Myocyte (in vitro differentiated cells): ENCODE data around the gene HAUS8. TPM values are rescaled to one million over a fixed set of nuclear protein-coding genes. Genes with fewer than 3 reads are reported as not detected.

Source experiments
- DNase-seq: peaks from one replicate; pipeline ENCODE4 v3.0.0-alpha.2; 2012; ENCODE audit warnings: low read depth
- total RNA-seq: library from RNA; depleted of rRNA; stranded (reverse); fragments of >200 nt; gene quantifications from 2 replicates; pipeline ENCODE4 v1.2.3, GENCODE V29; 2014

Gene HAUS8
- total RNA-seq, 1 donor from 2014 or later: 3.3 TPM

DNA sequence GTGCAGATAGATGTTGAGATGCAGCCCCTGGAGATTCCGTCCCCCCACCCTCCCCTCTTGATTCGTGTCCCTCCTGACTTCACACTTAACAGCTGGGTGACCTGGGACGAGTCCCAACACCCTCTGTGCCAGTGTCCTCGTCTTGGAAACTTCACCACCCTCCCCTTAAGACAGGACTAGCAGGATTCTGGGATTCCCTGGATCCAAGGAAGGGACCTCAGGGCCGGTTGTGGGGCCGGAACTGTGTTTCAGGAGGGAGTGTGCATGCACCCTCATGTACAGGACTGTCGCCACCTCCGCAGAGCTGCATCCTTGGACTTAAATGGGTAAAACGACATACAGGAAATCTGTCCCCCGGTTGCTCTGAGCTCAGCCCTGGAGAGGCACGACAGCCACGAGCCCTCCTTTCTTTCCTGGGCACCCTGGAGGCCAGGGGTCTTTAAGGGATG lies 1.3 kb upstream of the HAUS8 start:
- peak; percentile 23 for DNase-seq

DNA sequence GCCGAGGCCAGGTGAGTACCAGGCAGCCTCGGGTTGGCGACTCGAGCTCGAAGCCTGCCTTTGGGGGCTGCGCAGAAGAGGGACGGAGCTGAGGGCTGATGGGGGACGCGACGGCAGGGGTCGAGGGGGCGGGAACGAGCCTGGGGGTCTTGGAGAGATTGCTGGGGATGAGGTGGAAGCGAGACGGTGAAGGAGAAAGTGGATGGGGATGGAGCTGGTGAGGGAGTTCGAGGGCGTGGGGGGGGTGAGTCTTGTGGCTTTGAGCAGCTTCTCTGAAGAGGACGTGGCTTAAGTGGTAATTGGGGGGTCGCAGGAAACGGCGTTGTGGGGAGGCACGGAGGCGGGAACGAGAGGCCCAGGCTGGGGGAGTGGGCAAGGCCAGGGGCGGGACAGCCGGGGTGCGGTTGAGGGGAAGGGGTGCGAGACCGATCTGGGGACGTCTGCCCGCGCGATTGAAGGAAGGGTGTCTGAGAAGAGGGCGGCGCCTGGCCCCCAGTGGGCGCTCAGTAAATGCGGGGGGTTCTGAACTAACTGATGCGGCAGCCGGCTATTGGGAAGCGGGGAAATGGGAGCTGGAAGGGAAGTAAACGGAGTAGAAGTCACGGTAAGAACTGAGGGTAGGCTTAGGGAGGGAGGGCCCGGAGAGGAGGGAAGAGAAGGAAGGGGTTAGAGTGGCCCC lies 751 bp upstream of the HAUS8 start:
- peak; percentile 19 for DNase-seq

DNA sequence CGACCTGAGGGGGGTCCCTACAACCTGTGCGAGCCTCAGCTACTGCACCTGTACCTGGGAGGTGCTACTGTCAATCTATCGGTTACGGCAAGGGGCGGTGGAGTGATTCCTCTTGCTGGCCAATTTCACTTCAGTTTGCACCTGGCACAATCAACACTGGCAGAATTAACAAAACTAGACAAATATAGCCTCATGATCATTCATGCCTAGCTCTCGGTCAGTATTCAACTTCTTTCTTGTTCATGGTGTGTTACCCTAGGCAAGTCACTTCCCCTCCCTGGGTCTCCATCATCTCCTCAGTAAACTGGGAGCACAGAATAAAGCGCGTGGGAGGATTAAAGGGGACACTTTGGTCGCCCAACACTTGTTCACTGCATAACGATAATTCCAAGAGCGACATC lies 618 bp downstream of the HAUS8 start:
- DNase-seq: no peak

DNA sequence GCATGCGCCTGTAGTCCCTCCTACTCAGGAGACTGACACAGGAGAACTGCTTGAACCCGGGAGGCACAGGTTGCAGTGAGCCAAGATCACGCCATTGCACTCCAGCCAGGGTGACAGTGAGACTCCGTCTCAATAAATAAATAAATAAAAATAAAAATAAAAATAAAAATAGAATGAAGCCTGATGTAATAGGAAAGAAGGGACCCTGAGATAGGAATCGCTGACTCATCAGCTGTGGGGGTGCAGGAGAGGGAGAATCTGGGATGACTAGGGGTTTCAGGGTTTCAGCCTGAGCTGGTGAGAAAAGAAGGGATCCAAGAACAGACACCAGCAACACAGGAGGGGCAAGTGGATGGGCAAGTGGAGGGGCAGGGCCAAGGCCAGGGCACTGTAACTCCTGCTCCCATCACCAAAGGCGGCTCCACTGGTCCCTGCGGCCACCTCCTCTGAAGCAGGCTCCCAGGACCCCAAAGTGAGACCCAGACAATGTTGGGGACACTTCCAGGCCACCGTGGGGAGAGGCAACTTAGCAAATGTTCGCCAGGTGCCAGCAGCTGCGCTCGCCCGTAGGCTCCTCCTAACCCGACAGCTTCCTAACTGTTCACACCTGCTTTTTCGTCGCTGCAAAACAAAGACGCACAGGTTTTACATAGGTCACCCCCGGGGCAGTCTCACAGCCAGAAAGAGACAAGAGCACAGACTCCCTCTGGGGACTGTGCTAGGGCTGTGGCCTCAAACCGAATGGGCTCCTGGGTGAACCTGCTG lies 1.2 kb downstream of the HAUS8 start:
- DNase-seq: no peak

DNA sequence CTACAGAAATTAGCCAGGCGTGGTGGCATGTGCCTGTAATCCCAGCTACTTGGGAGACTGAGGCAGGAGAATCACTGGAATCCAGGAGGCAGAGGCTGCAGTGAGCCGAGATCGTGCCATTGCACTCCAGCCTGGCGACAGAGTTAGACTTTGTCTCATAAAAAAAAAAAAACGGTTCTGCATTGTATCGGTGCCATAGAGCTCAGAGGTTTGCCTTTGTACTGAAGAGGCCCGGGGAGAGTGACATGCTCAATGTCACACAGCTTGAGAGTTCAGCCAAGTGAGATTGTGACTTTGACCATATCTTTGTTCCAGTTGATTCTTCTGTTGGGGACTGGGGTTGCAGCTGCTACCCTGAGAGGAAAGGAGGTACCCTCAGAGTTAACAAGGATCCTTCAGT lies 4.3 kb downstream of the HAUS8 start:
- no peak for DNase-seq

DNA sequence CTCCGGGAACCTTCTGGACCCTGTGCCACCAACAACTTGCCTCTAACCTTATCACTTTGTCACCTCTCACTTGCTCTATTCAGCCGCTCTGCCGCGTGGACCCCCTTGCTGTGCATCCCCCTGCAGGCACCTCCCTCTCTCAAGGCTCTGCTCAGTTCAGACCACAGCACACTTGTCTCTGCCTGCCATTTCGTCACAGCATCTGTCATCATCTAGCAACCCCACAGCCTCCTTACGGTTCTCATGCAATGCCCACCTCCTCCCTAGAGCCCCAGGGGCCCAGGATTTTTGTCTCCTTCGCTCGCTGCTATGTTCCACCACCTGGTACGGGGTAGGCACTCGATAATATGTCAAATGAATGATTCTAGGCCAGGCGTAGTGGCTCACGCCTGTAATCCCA lies 4.8 kb downstream of the HAUS8 start:
- DNase-seq: no peak

DNA sequence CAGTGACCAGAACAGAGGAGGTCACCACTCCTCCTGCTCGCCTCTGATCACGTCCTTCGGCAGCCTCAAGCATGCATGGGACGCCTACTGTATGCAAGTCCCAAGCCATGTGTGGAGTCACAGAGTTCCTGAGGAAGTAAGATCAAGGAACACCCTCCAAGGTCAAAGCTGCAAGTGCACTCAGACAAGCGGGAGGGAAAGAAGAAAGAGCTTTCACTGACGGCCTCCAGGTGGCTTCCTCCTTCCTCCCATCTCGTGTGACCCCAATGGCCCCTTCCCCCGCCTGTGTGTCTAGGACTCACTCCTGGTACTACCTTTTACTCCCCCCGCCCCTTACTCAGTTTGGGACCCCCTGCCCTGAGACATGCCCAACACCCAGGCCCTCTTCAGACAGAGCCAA lies 6.1 kb downstream of the HAUS8 start:
- no peak for DNase-seq

DNA sequence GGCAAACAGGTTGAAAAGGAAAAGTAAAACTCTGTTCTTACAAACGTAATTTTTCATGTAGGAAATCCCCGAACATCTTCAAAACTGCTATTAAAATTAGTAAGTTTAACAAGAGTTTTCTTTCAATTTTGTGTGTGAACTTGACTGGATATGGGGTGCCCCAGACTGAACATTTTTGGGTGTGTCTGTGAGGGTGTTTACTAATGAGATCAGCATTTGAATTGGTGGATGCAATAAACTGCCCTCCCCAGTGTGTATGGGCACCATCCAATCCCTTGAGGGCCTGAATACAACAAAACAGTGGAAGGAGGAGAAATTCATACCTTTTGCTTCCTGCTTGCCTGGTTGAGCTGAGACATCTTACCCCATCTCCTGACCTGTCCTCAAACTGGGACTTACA lies 11.8 kb downstream of the HAUS8 start:
- no peak for DNase-seq

DNA sequence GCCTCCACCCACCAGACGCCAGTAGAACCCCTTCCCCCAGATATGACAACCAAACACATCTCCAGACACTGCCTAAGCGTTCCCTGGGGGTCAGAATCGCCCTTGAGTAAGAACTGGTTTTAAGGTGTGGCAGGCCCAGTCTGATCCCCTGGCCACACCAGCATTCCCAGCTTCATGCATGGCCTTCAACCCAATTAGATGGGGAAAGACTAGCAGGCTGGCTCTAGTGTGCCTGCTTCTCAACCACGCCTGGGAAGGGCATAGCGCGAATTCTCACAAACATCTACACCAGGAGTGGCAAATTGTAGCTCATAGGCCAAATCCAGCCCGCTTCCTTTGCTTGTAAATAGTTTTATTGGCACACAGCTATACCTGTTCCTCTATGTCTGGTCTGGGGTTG lies 13.6 kb downstream of the HAUS8 start:
- DNase-seq: no peak

DNA sequence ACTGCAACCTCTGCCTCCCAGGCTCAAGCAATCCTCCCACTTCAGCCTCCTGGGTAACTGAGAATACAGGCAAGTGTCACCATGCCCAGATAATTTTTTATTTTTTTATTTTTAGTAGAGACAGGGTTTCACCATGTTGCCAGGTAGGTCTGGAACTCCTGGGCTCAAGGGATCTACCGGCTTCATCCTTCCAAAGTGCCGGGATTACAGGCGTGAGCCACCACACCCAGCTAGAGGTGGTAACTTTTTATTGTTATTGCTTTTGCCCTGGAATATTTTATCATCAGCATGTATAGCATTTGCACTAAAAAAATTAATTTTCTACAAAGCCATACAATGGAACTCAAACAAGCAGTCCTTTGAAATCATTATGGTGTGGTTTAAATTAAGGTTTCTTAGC lies 14.0 kb downstream of the HAUS8 start:
- DNase-seq: no peak

DNA sequence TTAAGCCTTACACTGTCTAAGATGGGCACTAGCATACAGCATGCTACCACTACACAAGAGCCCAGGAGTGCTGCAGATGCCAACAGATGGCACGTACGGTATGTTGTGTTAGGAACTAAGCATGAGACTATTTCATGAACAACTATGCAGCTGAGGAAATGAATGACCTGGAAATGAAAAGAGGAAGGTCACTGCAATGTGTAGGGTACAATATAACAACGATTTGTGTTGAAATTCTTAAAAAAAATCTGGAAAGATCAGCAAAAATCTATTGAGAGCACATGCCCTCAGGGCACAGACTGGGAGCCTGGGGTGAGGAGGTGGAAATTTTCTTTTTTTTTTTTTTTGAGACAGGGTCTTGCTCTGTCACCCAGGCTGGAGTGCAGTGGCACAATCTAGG lies 14.4 kb downstream of the HAUS8 start:
- DNase-seq: no peak

DNA sequence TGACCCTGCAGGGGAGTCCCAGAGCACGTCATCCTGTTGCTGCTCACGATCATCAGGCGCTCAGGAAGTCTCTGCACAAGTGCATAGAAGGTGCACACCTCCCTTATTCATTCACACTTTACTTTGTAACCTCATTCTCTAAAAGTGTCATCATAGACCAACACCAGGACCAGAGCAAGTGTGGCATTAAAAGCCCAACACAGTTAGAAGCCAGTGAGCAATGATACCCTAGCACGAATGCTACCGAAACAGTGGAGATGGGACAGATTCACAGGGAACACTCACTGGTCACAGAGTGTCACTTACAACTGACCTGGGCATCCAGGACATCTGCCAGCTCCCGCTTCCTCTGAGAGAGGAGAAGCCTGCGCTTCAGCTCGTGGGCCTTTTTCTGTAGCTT lies 17.0 kb downstream of the HAUS8 start:
- peak; percentile 28 for DNase-seq

DNA sequence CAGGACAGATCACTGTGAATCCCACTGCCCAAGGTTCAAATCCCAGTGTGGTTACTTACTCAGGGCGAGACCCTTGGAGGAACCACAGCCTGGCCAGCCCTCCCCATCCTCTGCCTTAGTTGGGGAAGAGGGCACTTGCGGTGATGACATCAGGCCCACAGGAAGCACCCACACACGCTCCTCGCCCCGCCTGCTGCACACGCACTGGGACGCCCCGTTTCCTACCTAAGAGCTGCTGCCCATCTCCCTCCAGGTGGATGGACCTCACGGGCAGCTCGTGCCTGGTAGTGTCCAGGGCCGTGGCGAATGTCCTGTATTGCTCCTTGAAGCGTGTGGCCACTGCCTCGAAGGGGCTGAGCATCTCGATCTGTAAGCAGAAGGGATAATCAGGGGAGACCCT lies 19.6 kb downstream of the HAUS8 start:
- no peak for DNase-seq

DNA sequence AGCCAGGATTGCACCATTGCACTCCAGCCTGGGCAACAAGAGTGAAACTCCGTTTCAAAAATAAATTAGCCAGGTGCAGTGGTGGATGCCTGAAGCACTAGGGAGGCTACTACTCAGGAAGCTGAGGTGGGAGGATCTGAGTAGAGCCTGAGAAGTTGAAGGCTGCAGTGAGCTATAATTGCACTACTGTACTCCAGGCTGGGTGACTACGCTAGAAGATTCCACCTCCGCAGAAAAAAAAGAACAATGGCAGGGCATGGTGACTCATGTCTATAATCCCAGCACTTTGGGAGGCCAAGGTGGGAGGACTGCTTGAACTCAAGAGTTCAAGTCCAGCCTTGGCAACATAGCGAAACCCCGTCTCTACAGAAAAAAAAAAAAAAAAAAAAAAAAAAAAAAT lies 20.5 kb downstream of the HAUS8 start:
- no peak for DNase-seq

DNA sequence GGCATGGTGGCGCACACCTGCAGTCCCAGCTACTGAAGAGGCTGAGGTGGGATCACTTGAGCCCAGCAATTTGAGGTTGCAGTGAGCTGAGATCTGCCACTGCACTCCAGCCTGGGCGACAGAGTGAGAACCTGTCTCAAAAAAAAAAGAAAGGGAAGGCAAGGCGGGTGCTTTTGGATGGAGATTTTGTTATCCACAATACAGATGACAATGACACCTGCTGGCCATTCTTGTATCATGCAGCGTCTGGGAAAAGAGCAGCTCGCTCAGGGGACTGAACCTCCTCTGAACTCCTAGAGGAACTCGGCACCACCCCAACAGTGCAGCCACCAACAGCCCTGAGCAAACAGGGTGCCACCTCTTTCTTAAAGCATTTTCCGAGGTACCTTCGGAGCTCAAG lies 22.8 kb downstream of the HAUS8 start:
- peak; percentile 57 for DNase-seq

DNA sequence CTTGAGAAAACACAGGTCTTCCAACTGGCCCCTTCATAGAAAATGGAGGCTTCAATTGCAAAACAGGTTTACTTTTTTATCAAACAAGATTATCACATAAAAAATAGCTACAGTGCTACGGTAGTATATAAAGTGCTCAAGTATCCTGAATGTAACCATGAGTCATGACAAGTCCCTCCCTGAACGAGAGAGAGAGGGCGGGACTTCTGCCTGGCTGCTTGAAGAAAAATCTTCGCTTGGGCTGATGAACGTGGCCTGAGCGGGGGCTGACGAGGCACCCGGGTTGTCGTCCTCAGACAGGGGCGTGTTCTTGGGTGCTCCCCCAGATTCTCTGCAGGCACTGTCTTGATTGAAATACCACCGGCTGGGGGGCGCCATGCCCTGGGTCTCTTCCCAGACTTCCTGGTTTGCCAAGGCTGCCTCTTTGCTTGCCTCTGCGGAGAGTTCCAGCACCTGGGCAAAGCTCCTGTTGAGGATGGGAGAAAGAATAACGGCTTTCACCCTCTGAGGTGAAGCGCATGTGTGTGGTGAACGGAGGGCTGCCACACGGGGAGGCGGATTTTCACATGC lies 25.5 kb downstream of the HAUS8 start:
- peak; percentile 5 for DNase-seq

DNA sequence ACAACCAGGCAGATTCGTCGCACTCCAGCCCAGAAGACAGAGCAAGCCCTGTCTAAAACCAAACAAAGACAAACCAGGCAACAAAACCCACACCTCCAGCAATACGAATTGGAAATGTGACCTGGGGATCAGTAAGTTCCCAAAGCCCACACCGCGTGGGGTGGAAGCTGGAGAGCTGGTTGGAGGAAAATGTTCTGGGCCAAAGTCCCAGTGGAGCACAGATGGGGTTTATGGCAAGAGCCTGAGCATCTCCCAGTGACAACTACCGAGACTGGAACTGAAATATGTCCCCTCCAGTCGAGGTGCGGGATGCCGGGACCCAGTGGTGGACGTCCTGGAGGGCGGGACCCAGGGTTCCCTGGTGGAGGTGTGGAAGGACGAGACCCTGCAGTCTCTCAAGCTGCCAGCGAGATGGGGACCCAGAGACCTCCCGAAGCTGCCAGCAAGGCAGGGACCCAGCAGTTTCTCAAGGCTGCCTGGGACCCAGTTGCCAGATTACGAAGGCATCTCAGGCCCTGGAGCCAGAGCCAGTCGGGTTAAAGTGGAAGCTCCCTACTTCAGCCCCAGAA lies 26.3 kb downstream of the HAUS8 start:
- DNase-seq: no peak

DNA sequence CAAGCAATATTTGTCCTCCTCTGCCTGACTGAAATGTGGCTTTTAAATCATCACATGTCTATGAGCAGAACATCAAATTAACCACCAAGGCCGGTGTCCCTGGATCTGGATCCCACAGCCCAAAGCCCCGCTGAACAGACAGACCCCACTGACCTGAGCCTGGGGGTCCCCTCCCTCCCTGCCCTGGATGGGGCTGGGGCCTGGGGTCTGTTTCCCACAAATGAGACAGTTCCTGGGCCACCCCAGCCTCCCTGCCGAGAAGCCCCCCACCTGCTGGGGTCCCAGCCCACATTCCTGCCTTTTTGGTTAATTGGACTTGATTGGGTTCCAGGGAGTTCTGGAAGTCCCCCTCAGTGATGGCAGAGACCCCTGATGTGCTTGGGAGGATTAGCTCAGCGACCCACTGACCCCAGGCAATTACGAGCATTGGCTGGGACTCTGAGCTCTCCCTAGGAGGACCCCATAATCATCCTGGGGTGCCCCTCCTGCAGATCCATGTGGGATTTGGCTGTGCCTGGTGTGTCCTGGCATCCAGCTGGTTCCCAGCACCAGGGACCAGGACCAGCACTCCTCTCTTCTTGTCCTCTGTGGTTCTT lies 29.2 kb downstream of the HAUS8 start:
- no peak for DNase-seq

DNA sequence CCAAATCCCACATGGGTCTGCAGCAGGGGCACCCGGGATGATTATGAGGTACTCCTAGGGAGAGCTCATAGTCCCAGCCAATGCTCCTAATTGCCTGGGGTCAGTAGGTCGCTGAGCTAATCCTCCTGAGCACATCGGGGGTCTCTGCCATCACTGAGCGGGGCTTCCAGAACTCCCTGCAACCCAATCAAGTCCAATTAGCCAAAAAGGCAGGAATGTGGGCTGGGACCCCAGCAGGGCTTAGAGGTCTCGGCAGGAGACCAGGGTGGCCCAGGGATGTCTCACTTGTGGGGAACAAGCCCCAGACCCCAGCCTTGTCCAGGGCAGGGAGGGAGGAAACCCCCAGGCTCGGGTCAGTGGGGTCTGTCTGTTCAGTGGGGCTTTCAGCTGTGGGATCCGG lies 31.5 kb downstream of the HAUS8 start:
- no peak for DNase-seq

DNA sequence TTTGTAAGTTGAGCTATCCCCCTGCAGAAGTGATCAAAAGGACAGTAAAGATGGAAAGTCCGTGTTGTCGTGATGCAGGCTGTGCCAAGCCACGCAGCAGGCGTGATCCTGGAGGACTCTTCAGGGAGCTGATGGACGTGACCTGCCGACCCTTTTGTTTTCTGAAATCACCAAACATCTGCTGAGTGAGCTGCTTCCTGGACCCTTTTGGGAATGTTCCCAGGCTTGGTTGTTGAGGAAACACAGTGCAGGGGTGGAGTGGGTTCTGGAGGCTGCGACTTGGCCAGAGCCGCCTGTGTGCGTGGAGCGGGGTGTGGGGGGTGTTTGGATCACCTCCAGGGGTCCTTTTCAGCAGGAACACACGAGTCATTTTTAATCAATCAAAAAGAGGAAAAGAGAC lies 33.3 kb downstream of the HAUS8 start:
- peak; percentile 34 for DNase-seq

DNA sequence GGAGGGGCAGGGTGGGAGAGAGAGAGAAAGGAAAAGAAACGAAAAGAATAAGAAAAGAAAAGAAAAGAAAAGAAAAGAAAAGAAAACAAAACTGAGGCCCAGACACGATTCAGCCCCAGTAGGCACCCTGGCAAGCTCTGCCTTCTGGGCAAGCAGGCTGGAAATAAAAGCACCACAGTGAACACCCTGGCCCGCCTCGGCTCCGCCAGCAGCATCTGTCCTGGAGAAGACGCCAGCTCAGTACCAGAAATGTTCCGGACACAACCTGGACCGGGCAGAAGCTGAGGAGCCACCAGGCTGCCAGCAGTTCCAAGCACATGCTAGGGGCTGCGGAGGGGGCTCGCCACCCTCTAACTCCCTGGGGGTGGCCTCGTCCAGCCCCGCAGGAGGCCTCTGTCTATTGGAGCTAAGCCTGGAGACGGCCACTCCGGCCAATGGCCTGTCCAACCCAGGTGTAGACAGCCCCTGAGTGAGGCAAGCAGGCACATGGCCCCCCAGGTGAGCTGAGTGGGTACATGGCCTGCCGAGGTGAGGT lies 37.2 kb downstream of the HAUS8 start:
- DNase-seq: no peak

DNA sequence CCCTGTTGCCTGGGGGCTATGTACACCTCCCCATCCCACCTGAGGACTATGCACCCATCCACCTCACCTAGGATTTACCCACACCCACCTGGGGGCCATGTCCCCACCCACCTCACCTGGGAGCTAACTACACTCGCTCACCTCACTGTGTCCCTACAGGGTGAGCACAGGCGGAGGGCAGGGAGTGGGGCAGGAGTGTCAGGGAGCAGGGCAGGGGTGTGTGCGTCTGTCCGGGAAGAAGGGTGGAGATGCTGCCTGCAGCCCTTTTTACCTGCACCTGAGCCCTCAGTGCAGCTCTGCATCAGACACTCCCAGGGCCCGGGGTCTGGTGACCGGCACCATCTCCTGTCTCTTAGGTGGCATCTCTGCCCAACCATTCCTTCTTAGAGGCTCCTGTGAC lies 38.1 kb downstream of the HAUS8 start:
- no peak for DNase-seq
